NT2/D1 (cell line): ENCODE data around the gene TUBB3.

Source experiments
- SUZ12 ChIP-seq: IDR thresholded peaks from 2 replicates; pipeline ENCODE4 v1.6.1; 2011; ENCODE audit not compliant: insufficient read length, insufficient read depth; ENCODE audit errors: extremely low read depth
- ZNF274 ChIP-seq: IDR thresholded peaks from 2 replicates; pipeline ENCODE4 v1.6.1; 2011; ENCODE audit warnings: mild to moderate bottlenecking, low read depth, low read length

DNA sequence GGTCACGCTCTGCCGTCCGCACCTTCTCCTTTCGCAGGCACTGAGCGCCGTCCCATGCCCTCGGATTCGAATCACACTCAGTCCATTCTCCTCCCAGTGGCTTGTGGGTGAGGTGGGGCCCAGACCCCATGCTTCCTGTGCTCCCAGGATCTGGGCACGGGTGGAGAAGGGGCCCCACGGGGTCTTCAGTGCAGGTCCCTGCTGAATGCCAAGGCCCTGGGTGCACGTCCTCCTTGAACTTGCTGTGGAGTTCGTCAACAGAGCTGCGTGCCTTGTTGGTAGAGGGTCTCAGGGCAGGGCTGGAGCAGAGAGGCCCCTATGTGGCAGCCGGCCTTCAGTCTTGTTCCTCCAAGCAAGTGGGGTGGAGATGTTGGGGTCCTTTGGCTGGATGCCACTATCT is 11.8 kb upstream of the TUBB3 start:
- no peak for TF ChIP-seq SUZ12
- TF ChIP-seq ZNF274 = no peak
